IMR-90 (cell line): ENCODE data around the gene C1orf159. TPM values are rescaled to one million over a fixed set of nuclear protein-coding genes. Genes with fewer than 3 reads are reported as not detected.

Experiments used
- ATAC-seq: fragments of 200-7000 bp; cut with Tn5 transposase; 2 replicates; pipeline ENCODE4 v1.9.1; 2020; ENCODE audit warnings: low read depth, mild to moderate bottlenecking, moderate library complexity
- BruUV-seq: library from RNA; stranded (reverse); fragments of 400-500 nt; replicated peaks from 2 replicates; lab custom pipeline; 2021; lab: Mats Ljungman, UMichigan
- CTCF ChIA-PET: fragments of 300-600 bp; formaldehyde crosslinking; extraction: SDS; loops from one replicate; lab custom pipeline; 2021; ENCODE audit warnings: antibody characterized with exemption; lab: Yijun Ruan, JAX
- POLR2A ChIA-PET: fragments of 300-600 bp; sonication (Branson Sonifier 250); formaldehyde crosslinking; loops from one replicate; lab custom pipeline; 2022; ENCODE audit warnings: antibody characterized with exemption; ENCODE audit not compliant: unreplicated experiment; lab: Charles Lee
- DNase-seq: peaks from one replicate; pipeline ENCODE4 v3.0.0; 2013
- H2AFZ ChIP-seq: replicated peaks from 2 replicates; pipeline ENCODE3; 2013; ENCODE audit warnings: low read length, mild to moderate bottlenecking; ENCODE audit not compliant: poor library complexity
- H2AK5ac ChIP-seq: 2 replicates; pipeline ENCODE4 v1.6.1; 2013; ENCODE audit warnings: low read depth, low read length, inconsistent platforms
- H2AK9ac ChIP-seq: replicated peaks from 2 replicates; pipeline ENCODE3; 2013; ENCODE audit warnings: mild to moderate bottlenecking, low read depth, low read length, moderate library complexity; ENCODE audit not compliant: poor library complexity
- H2BK120ac ChIP-seq: 2 replicates; pipeline ENCODE4 v1.6.1; 2013; ENCODE audit warnings: low read depth, low read length, inconsistent platforms
- H2BK15ac ChIP-seq: 3 replicates; pipeline ENCODE4 v1.6.1; 2013; ENCODE audit warnings: low read depth, low read length, inconsistent platforms
- H2BK20ac ChIP-seq: 2 replicates; pipeline ENCODE4 v1.6.1; 2013; ENCODE audit warnings: low read depth, mild to moderate bottlenecking, inconsistent platforms, low read length, moderate library complexity
- H2BK5ac ChIP-seq: 2 replicates; pipeline ENCODE4 v1.6.1; 2013; ENCODE audit warnings: mild to moderate bottlenecking, low read depth, low read length, inconsistent platforms; ENCODE audit not compliant: poor library complexity, severe bottlenecking
- H3K14ac ChIP-seq: replicated peaks from 2 replicates; pipeline ENCODE4 v1.6.1; 2013; ENCODE audit warnings: low read depth, low read length, inconsistent platforms
- H3K18ac ChIP-seq: 2 replicates; pipeline ENCODE4 v1.6.1; 2013; ENCODE audit warnings: low read depth, low read length, control low read depth
- H3K23ac ChIP-seq: 2 replicates; pipeline ENCODE4 v1.6.1; 2013; ENCODE audit warnings: low read depth, low read length, inconsistent platforms
- H3K27ac ChIP-seq: 2 replicates; pipeline ENCODE4 v1.5.1; 2013; ENCODE audit warnings: mild to moderate bottlenecking, control low read depth, low read length; ENCODE audit not compliant: insufficient read depth
- H3K27me3 ChIP-seq: 2 replicates; pipeline ENCODE4 v1.6.1; 2013; ENCODE audit warnings: low read length; ENCODE audit not compliant: control insufficient read depth, insufficient read depth
- H3K36me3 ChIP-seq: 2 replicates; pipeline ENCODE4 v1.6.1; 2013; ENCODE audit warnings: low read length, mixed read lengths; ENCODE audit not compliant: control insufficient read depth, insufficient read depth
- H3K4ac ChIP-seq: 2 replicates; pipeline ENCODE4 v1.6.1; 2013; ENCODE audit warnings: low read depth, low read length, inconsistent platforms
- H3K4me1 ChIP-seq: 2 replicates; pipeline ENCODE4 v1.6.1; 2013; ENCODE audit warnings: low read length, mixed read lengths; ENCODE audit not compliant: control insufficient read depth, insufficient read depth
- H3K4me2 ChIP-seq: 2 replicates; pipeline ENCODE4 v1.6.1; 2013; ENCODE audit warnings: low read depth, mild to moderate bottlenecking, control low read depth, low read length, moderate library complexity
- H3K4me3 ChIP-seq: 2 replicates; pipeline ENCODE4 v1.5.1; 2013; ENCODE audit warnings: low read depth, mild to moderate bottlenecking, control low read depth, low read length, moderate library complexity; ENCODE audit not compliant: insufficient read depth
- H3K56ac ChIP-seq: 2 replicates; pipeline ENCODE4 v1.6.1; 2013; ENCODE audit warnings: low read length, inconsistent platforms; ENCODE audit not compliant: insufficient read depth; ENCODE audit errors: extremely low read depth
- H3K79me1 ChIP-seq, 2 experiments: 2 replicates each; pipeline ENCODE4 v1.6.1; 2013; ENCODE audit warnings: low read length in 2 of 2, inconsistent platforms in 1 of 2, low read depth in 1 of 2
- H3K9ac ChIP-seq: 2 replicates; pipeline ENCODE4 v1.6.1; 2013; ENCODE audit warnings: low read depth, low read length, control low read depth
- H3K9me1 ChIP-seq: 2 replicates; pipeline ENCODE4 v1.6.1; 2013; ENCODE audit warnings: low read length, inconsistent platforms; ENCODE audit not compliant: insufficient read depth
- H3K9me3 ChIP-seq: 2 replicates; pipeline ENCODE4 v1.6.1; 2013; ENCODE audit warnings: low read length; ENCODE audit not compliant: control insufficient read depth, insufficient read depth
- H4K20me1 ChIP-seq: 2 replicates; pipeline ENCODE4 v1.6.1; 2013; ENCODE audit warnings: low read length, inconsistent platforms; ENCODE audit not compliant: insufficient read depth
- H4K5ac ChIP-seq: 2 replicates; pipeline ENCODE4 v1.6.1; 2013; ENCODE audit warnings: mild to moderate bottlenecking, low read depth, low read length, control low read depth
- H4K8ac ChIP-seq, 2 experiments: 2 replicates each; pipeline ENCODE4 v1.6.1; 2013; ENCODE audit warnings: low read depth in 2 of 2, low read length in 2 of 2, control low read depth in 1 of 2, inconsistent platforms in 1 of 2
- H4K91ac ChIP-seq: 2 replicates; pipeline ENCODE4 v1.6.1; 2013; ENCODE audit warnings: low read depth, low read length, inconsistent platforms; ENCODE audit not compliant: insufficient read depth
- BHLHE40 ChIP-seq: fragments of 150-350 bp; IDR thresholded peaks from 2 replicates; pipeline ENCODE4 v1.6.1; 2016; ENCODE audit warnings: mild to moderate bottlenecking, low read depth, low read length
- ELK1 ChIP-seq: fragments of 150-350 bp; IDR thresholded peaks from 2 replicates; pipeline ENCODE4 v1.6.1; 2016; ENCODE audit warnings: low read depth, mild to moderate bottlenecking, low read length, moderate library complexity, borderline replicate concordance
- MAFK ChIP-seq: IDR thresholded peaks from 2 replicates; pipeline ENCODE4 v1.6.1; 2012; ENCODE audit warnings: low read depth, low read length, improper control_type of control experiment
- MAZ ChIP-seq: IDR thresholded peaks from 2 replicates; pipeline ENCODE4 v1.6.1; 2012; ENCODE audit warnings: low read depth, mild to moderate bottlenecking, low read length, improper control_type of control experiment, moderate library complexity, borderline replicate concordance
- MXI1 ChIP-seq: IDR thresholded peaks from 2 replicates; pipeline ENCODE4 v1.6.1; 2012; ENCODE audit warnings: low read depth, mild to moderate bottlenecking, low read length, moderate library complexity, borderline replicate concordance
- SMC3 ChIP-seq: fragments of 150-350 bp; IDR thresholded peaks from 2 replicates; pipeline ENCODE4 v1.6.1; 2016; ENCODE audit warnings: low read depth, mild to moderate bottlenecking, antibody characterized with exemption, low read length, moderate library complexity
- WGBS, 2 experiments: methylation state at CpG; one replicate each; pipeline versions ENCODE4 v1.1.5 to v1.1.7; 2013; ENCODE audit warnings: missing lambda C conversion rate in 2 of 2; ENCODE audit not compliant: insufficient read length in 1 of 2; ENCODE audit errors: extremely low coverage in 2 of 2; 5-methylcytosine and 5-hydroxymethylcytosine counted together
- dilution Hi-C: fragments of 300-500 bp; cut with HindIII; formaldehyde crosslinking; loops from one replicate; pipeline ENCODE4 v1.14.3; 2018; ENCODE audit warnings: low sequenced_read_pairs; ENCODE audit not compliant: unreplicated experiment
- in situ Hi-C: fragments of 300-500 bp; cut with MboI; formaldehyde crosslinking; loops from 3 replicates; pipeline ENCODE4 v1.14.3; 2019; ENCODE audit warnings: low sequenced_read_pairs, inconsistent platforms, mixed read lengths
- intact Hi-C: fragments of 100-400 bp; cut with micrococcal nuclease; formaldehyde crosslinking; loops from 2 replicates; pipeline ENCODE4 v1.10.0; 2022
- polyA plus RNA-seq, 3 experiments: library from polyadenylated mRNA; depleted of rRNA; stranded (reverse); fragments of >200 nt; gene quantifications; 2 replicates each; pipeline ENCODE4 v1.2.3, GENCODE V29; 2012; ENCODE audit warnings: low replicate concordance in 1 of 3
- total RNA-seq: library from RNA; depleted of rRNA; stranded (reverse); fragments of >200 nt; gene quantifications from 2 replicates; pipeline ENCODE4 v1.2.3, GENCODE V29; 2012

Gene C1orf159
- total and polyA plus RNA-seq, 2 of the 4 experiments (the other 2 are of a cell fraction) = 2.9 to 12.6 TPM

GRCh38 chr1:1055841-1056736 lies 59.8 kb downstream of the C1orf159 start:
- Histone ChIP-seq H3K36me3 (peaks cover 42% of the 10 kb centered on the region), H3K18ac (no peak overlapping the region), H3K4me2 (no peak overlapping the region), H2AK5ac (no peak overlapping the region), H3K56ac (no peak overlapping the region), H3K79me1 (peaks cover 5 to 9% of the 10 kb centered on the region in 2 experiments; a peak in 2 of 4 replicates), H3K4me1 (no peaks in the 10 kb centered on the region; the same call in 1 of the 2 replicates), H4K5ac (no peak overlapping the region), H3K27ac (no peak overlapping the region), H3K9me1 (no peaks in the 10 kb centered on the region), H4K8ac (no peak overlapping the region), H2BK120ac (no peak overlapping the region), H2AK9ac (no peak overlapping the region), H3K4me3 (no peak overlapping the region), H3K14ac (no peak overlapping the region), H2BK15ac (no peak overlapping the region), H2AFZ (no peak overlapping the region), H3K23ac (no peak overlapping the region), H3K9ac (no peak overlapping the region), H4K91ac (no peak overlapping the region), H4K20me1 (peaks cover 6% of the 10 kb centered on the region), H3K9me3 (no peaks in the 10 kb centered on the region), H3K4ac (no peak overlapping the region), H2BK5ac (no peak overlapping the region), H3K27me3 (peaks cover 4% of the 10 kb centered on the region; the same call in 1 of the 2 replicates), H2BK20ac (no peak overlapping the region)
- no TSS peak for BruUV-seq
- in situ Hi-C loops = no loop called here
- no peak for ATAC-seq
- CTCF ChIA-PET = no interaction called here
- TF ChIP-seq MXI1 (no peak), SMC3 (no peak), ELK1 (no peak), MAZ (no peak), MAFK (no peak), BHLHE40 (no peak)
- intact Hi-C loops = loop anchor here (5.0 kb wide), 1 partner anchor 54 kb away; the partner anchor contains the start of gene HES4
- DNase-seq = no peak
- WGBS, 2 experiments = 97% methylated on average over 38 of the region's 50 CpGs; no CpG with 5 or more reads in 1 of the 2 experiments
- dilution Hi-C loops = no loop called here
- POLR2A ChIA-PET = no interaction called here
